IMR-90 (cell line): ENCODE results near the gene EML5. TPM values are rescaled to one million over a fixed set of nuclear protein-coding genes. Genes with fewer than 3 reads are reported as not detected.

Experiments used
- ATAC-seq: fragments of 200-7000 bp; cut with Tn5 transposase; 2 replicates; pipeline ENCODE4 v1.9.1; 2020; ENCODE audit warnings: low read depth, mild to moderate bottlenecking, moderate library complexity
- BruUV-seq: library from RNA; stranded (reverse); fragments of 400-500 nt; replicated peaks from 2 replicates; lab custom pipeline; 2021; lab: Mats Ljungman, UMichigan
- CTCF ChIA-PET: fragments of 300-600 bp; formaldehyde crosslinking; extraction: SDS; loops from one replicate; lab custom pipeline; 2021; ENCODE audit warnings: antibody characterized with exemption; lab: Yijun Ruan, JAX
- POLR2A ChIA-PET: fragments of 300-600 bp; sonication (Branson Sonifier 250); formaldehyde crosslinking; loops from one replicate; lab custom pipeline; 2022; ENCODE audit warnings: antibody characterized with exemption; ENCODE audit not compliant: unreplicated experiment; lab: Charles Lee
- DNase-seq: peaks from one replicate; pipeline ENCODE4 v3.0.0; 2013
- H2AFZ ChIP-seq: replicated peaks from 2 replicates; pipeline ENCODE3; 2013; ENCODE audit warnings: low read length, mild to moderate bottlenecking; ENCODE audit not compliant: poor library complexity
- H2AK5ac ChIP-seq: 2 replicates; pipeline ENCODE4 v1.6.1; 2013; ENCODE audit warnings: low read depth, low read length, inconsistent platforms
- H2AK9ac ChIP-seq: replicated peaks from 2 replicates; pipeline ENCODE3; 2013; ENCODE audit warnings: mild to moderate bottlenecking, low read depth, low read length, moderate library complexity; ENCODE audit not compliant: poor library complexity
- H2BK120ac ChIP-seq: 2 replicates; pipeline ENCODE4 v1.6.1; 2013; ENCODE audit warnings: low read depth, low read length, inconsistent platforms
- H2BK15ac ChIP-seq: 3 replicates; pipeline ENCODE4 v1.6.1; 2013; ENCODE audit warnings: low read depth, low read length, inconsistent platforms
- H2BK20ac ChIP-seq: 2 replicates; pipeline ENCODE4 v1.6.1; 2013; ENCODE audit warnings: low read depth, mild to moderate bottlenecking, inconsistent platforms, low read length, moderate library complexity
- H2BK5ac ChIP-seq: 2 replicates; pipeline ENCODE4 v1.6.1; 2013; ENCODE audit warnings: mild to moderate bottlenecking, low read depth, low read length, inconsistent platforms; ENCODE audit not compliant: poor library complexity, severe bottlenecking
- H3K14ac ChIP-seq: replicated peaks from 2 replicates; pipeline ENCODE4 v1.6.1; 2013; ENCODE audit warnings: low read depth, low read length, inconsistent platforms
- H3K18ac ChIP-seq: 2 replicates; pipeline ENCODE4 v1.6.1; 2013; ENCODE audit warnings: low read depth, low read length, control low read depth
- H3K23ac ChIP-seq: 2 replicates; pipeline ENCODE4 v1.6.1; 2013; ENCODE audit warnings: low read depth, low read length, inconsistent platforms
- H3K27ac ChIP-seq: 2 replicates; pipeline ENCODE4 v1.5.1; 2013; ENCODE audit warnings: mild to moderate bottlenecking, control low read depth, low read length; ENCODE audit not compliant: insufficient read depth
- H3K27me3 ChIP-seq: 2 replicates; pipeline ENCODE4 v1.6.1; 2013; ENCODE audit warnings: low read length; ENCODE audit not compliant: control insufficient read depth, insufficient read depth
- H3K36me3 ChIP-seq: 2 replicates; pipeline ENCODE4 v1.6.1; 2013; ENCODE audit warnings: low read length, mixed read lengths; ENCODE audit not compliant: control insufficient read depth, insufficient read depth
- H3K4ac ChIP-seq: 2 replicates; pipeline ENCODE4 v1.6.1; 2013; ENCODE audit warnings: low read depth, low read length, inconsistent platforms
- H3K4me1 ChIP-seq: 2 replicates; pipeline ENCODE4 v1.6.1; 2013; ENCODE audit warnings: low read length, mixed read lengths; ENCODE audit not compliant: control insufficient read depth, insufficient read depth
- H3K4me2 ChIP-seq: 2 replicates; pipeline ENCODE4 v1.6.1; 2013; ENCODE audit warnings: low read depth, mild to moderate bottlenecking, control low read depth, low read length, moderate library complexity
- H3K4me3 ChIP-seq: 2 replicates; pipeline ENCODE4 v1.5.1; 2013; ENCODE audit warnings: low read depth, mild to moderate bottlenecking, control low read depth, low read length, moderate library complexity; ENCODE audit not compliant: insufficient read depth
- H3K56ac ChIP-seq: 2 replicates; pipeline ENCODE4 v1.6.1; 2013; ENCODE audit warnings: low read length, inconsistent platforms; ENCODE audit not compliant: insufficient read depth; ENCODE audit errors: extremely low read depth
- H3K79me1 ChIP-seq, 2 experiments: 2 replicates each; pipeline ENCODE4 v1.6.1; 2013; ENCODE audit warnings: low read length in 2 of 2, inconsistent platforms in 1 of 2, low read depth in 1 of 2
- H3K9ac ChIP-seq: 2 replicates; pipeline ENCODE4 v1.6.1; 2013; ENCODE audit warnings: low read depth, low read length, control low read depth
- H3K9me1 ChIP-seq: 2 replicates; pipeline ENCODE4 v1.6.1; 2013; ENCODE audit warnings: low read length, inconsistent platforms; ENCODE audit not compliant: insufficient read depth
- H3K9me3 ChIP-seq: 2 replicates; pipeline ENCODE4 v1.6.1; 2013; ENCODE audit warnings: low read length; ENCODE audit not compliant: control insufficient read depth, insufficient read depth
- H4K20me1 ChIP-seq: 2 replicates; pipeline ENCODE4 v1.6.1; 2013; ENCODE audit warnings: low read length, inconsistent platforms; ENCODE audit not compliant: insufficient read depth
- H4K5ac ChIP-seq: 2 replicates; pipeline ENCODE4 v1.6.1; 2013; ENCODE audit warnings: mild to moderate bottlenecking, low read depth, low read length, control low read depth
- H4K8ac ChIP-seq, 2 experiments: 2 replicates each; pipeline ENCODE4 v1.6.1; 2013; ENCODE audit warnings: low read depth in 2 of 2, low read length in 2 of 2, control low read depth in 1 of 2, inconsistent platforms in 1 of 2
- H4K91ac ChIP-seq: 2 replicates; pipeline ENCODE4 v1.6.1; 2013; ENCODE audit warnings: low read depth, low read length, inconsistent platforms; ENCODE audit not compliant: insufficient read depth
- BHLHE40 ChIP-seq: fragments of 150-350 bp; IDR thresholded peaks from 2 replicates; pipeline ENCODE4 v1.6.1; 2016; ENCODE audit warnings: mild to moderate bottlenecking, low read depth, low read length
- CEBPB ChIP-seq: IDR thresholded peaks from 2 replicates; pipeline ENCODE4 v1.6.1; 2012; ENCODE audit warnings: low read depth, low read length, improper control_type of control experiment
- CHD1 ChIP-seq: IDR thresholded peaks from 2 replicates; pipeline ENCODE4 v1.6.1; 2012; ENCODE audit warnings: low read depth, low read length, improper control_type of control experiment
- CTCF ChIP-seq: conservative IDR thresholded peaks from 2 replicates; pipeline ENCODE4 v1.5.1; 2012; ENCODE audit warnings: mild to moderate bottlenecking, low read depth, low read length, improper control_type of control experiment
- ELK1 ChIP-seq: fragments of 150-350 bp; IDR thresholded peaks from 2 replicates; pipeline ENCODE4 v1.6.1; 2016; ENCODE audit warnings: low read depth, mild to moderate bottlenecking, low read length, moderate library complexity, borderline replicate concordance
- FOS ChIP-seq: fragments of 150-350 bp; IDR thresholded peaks from 2 replicates; pipeline ENCODE4 v1.6.1; 2016; ENCODE audit warnings: low read depth, low read length
- MAFK ChIP-seq: IDR thresholded peaks from 2 replicates; pipeline ENCODE4 v1.6.1; 2012; ENCODE audit warnings: low read depth, low read length, improper control_type of control experiment
- MAZ ChIP-seq: IDR thresholded peaks from 2 replicates; pipeline ENCODE4 v1.6.1; 2012; ENCODE audit warnings: low read depth, mild to moderate bottlenecking, low read length, improper control_type of control experiment, moderate library complexity, borderline replicate concordance
- MXI1 ChIP-seq: IDR thresholded peaks from 2 replicates; pipeline ENCODE4 v1.6.1; 2012; ENCODE audit warnings: low read depth, mild to moderate bottlenecking, low read length, moderate library complexity, borderline replicate concordance
- NFE2L2 ChIP-seq: fragments of 150-350 bp; IDR thresholded peaks from 2 replicates; pipeline ENCODE4 v1.6.1; 2016; ENCODE audit warnings: low read depth, mild to moderate bottlenecking, low read length
- POLR2A ChIP-seq: IDR thresholded peaks from 2 replicates; pipeline ENCODE4 v1.6.1; 2012; ENCODE audit warnings: mild to moderate bottlenecking, low read depth, low read length
- RAD21 ChIP-seq: IDR thresholded peaks from 2 replicates; pipeline ENCODE4 v1.6.1; 2012; ENCODE audit warnings: low read length, improper control_type of control experiment
- RCOR1 ChIP-seq: IDR thresholded peaks from 2 replicates; pipeline ENCODE4 v1.6.1; 2012; ENCODE audit warnings: mild to moderate bottlenecking, low read length, improper control_type of control experiment; ENCODE audit not compliant: insufficient replicate concordance
- RFX5 ChIP-seq: IDR thresholded peaks from 2 replicates; pipeline ENCODE4 v1.8.0; 2012; ENCODE audit warnings: low read depth, mild to moderate bottlenecking, low read length, moderate library complexity
- SMC3 ChIP-seq: fragments of 150-350 bp; IDR thresholded peaks from 2 replicates; pipeline ENCODE4 v1.6.1; 2016; ENCODE audit warnings: low read depth, mild to moderate bottlenecking, antibody characterized with exemption, low read length, moderate library complexity
- USF2 ChIP-seq: fragments of 150-350 bp; IDR thresholded peaks from 2 replicates; pipeline ENCODE4 v1.6.1; 2017; ENCODE audit warnings: mild to moderate bottlenecking, antibody characterized with exemption, low read length, low read depth
- WGBS, 2 experiments: methylation state at CpG; one replicate each; pipeline versions ENCODE4 v1.1.5 to v1.1.7; 2013; ENCODE audit warnings: missing lambda C conversion rate in 2 of 2; ENCODE audit not compliant: insufficient read length in 1 of 2; ENCODE audit errors: extremely low coverage in 2 of 2; 5-methylcytosine and 5-hydroxymethylcytosine counted together
- dilution Hi-C: fragments of 300-500 bp; cut with HindIII; formaldehyde crosslinking; loops from one replicate; pipeline ENCODE4 v1.14.3; 2018; ENCODE audit warnings: low sequenced_read_pairs; ENCODE audit not compliant: unreplicated experiment
- in situ Hi-C: fragments of 300-500 bp; cut with MboI; formaldehyde crosslinking; loops from 3 replicates; pipeline ENCODE4 v1.14.3; 2019; ENCODE audit warnings: low sequenced_read_pairs, inconsistent platforms, mixed read lengths
- intact Hi-C: fragments of 100-400 bp; cut with micrococcal nuclease; formaldehyde crosslinking; loops from 2 replicates; pipeline ENCODE4 v1.10.0; 2022
- polyA plus RNA-seq, 3 experiments: library from polyadenylated mRNA; depleted of rRNA; stranded (reverse); fragments of >200 nt; gene quantifications; 2 replicates each; pipeline ENCODE4 v1.2.3, GENCODE V29; 2012; ENCODE audit warnings: low replicate concordance in 1 of 3
- total RNA-seq: library from RNA; depleted of rRNA; stranded (reverse); fragments of >200 nt; gene quantifications from 2 replicates; pipeline ENCODE4 v1.2.3, GENCODE V29; 2012

The EML5 gene
- total and polyA plus RNA-seq, 2 of the 4 experiments (the other 2 are of a cell fraction) = 8.1 to 22.2 TPM

DNA sequence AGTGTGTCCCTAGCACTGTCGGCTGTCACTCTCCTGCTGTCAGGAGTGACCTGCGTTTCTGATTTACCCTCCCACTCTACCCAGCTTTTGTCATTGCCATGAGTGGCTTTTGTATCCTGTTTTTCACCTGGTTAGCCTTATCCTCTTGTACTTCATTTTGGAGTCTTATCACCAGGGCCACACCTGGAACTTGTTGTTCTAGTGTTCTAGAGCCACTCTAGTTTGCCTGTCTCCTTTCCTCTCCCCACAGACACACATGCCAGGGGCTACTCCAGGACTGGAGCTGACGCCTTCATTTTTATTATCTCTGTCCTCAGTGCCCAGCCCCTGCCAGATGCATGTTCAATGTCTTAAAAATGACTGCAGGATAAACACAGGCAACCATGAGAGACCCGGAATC is 195.7 kb downstream of the EML5 start:
- Histone ChIP-seq H3K18ac (no peak overlapping the region), H2AFZ (no peak overlapping the region), H3K9me3 (no peaks in the 10 kb centered on the region), H3K4me2 (no peak overlapping the region), H4K5ac (no peak overlapping the region), H3K9ac (no peak overlapping the region), H4K20me1 (peaks cover 4% of the 10 kb centered on the region; the same call in 1 of the 2 replicates), H3K23ac (no peak overlapping the region), H2BK20ac (no peak overlapping the region), H3K14ac (no peak overlapping the region), H3K79me1 (peaks cover 6 to 33% of the 10 kb centered on the region in 2 experiments; a peak in 3 of 4 replicates), H3K27me3 (no peaks in the 10 kb centered on the region), H2AK9ac (no peak overlapping the region), H2BK15ac (no peak overlapping the region), H3K27ac (no peak overlapping the region), H3K4ac (no peak overlapping the region), H3K4me1 (no peaks in the 10 kb centered on the region; the same call in 1 of the 2 replicates), H2BK120ac (no peak overlapping the region), H2AK5ac (no peak overlapping the region), H4K91ac (no peak overlapping the region), H3K36me3 (peaks cover 43% of the 10 kb centered on the region), H3K9me1 (no peaks in the 10 kb centered on the region; the same call in 1 of the 2 replicates), H4K8ac (no peak overlapping the region), H3K4me3 (no peak overlapping the region), H3K56ac (no peak overlapping the region), H2BK5ac (no peak overlapping the region)
- in situ Hi-C loops (no loop called here), dilution Hi-C loops (no loop called here), intact Hi-C loops (no loop called here)
- WGBS, 2 experiments = 67% methylated on average over 1 of the region's 4 CpGs; no CpG with 5 or more reads in 1 of the 2 experiments
- ATAC-seq (no peak), DNase-seq (no peak)
- CTCF ChIA-PET = no interaction called here
- BruUV-seq = no TSS peak
- POLR2A ChIA-PET = no interaction called here
- TF ChIP-seq CHD1 (no peak), MXI1 (no peak), CTCF (no peak), ELK1 (no peak), USF2 (no peak), NFE2L2 (no peak), SMC3 (no peak), FOS (no peak), POLR2A (no peak), MAFK (no peak), RCOR1 (no peak), BHLHE40 (no peak), CEBPB (no peak), RAD21 (no peak), MAZ (no peak), RFX5 (no peak)
